Rectal smooth muscle tissue (tissue), 1 donor: Measurements from ENCODE around the gene TSN.
"Not testable (repeated sequence)": the region's sequence is repeated elsewhere in the genome, so short reads cannot be mapped to it uniquely, and the experiment has no call there.

Experiments
- H3K27ac ChIP-seq: one replicate; pipeline ENCODE4 v1.7.0; 2013; ENCODE audit warnings: low read depth, low read length, inconsistent platforms
- H3K27me3 ChIP-seq: one replicate; pipeline ENCODE4 v1.7.0; 2013; ENCODE audit warnings: low read length; ENCODE audit not compliant: control insufficient read depth, insufficient read depth
- H3K36me3 ChIP-seq: one replicate; pipeline ENCODE4 v1.7.0; 2013; ENCODE audit warnings: low read length; ENCODE audit not compliant: control insufficient read depth, insufficient read depth
- H3K4me1 ChIP-seq: one replicate; pipeline ENCODE4 v1.7.0; 2013; ENCODE audit warnings: low read length; ENCODE audit not compliant: control insufficient read depth, insufficient read depth
- H3K4me3 ChIP-seq: one replicate; pipeline ENCODE4 v1.7.0; 2013; ENCODE audit warnings: low read length
- H3K9ac ChIP-seq: one replicate; pipeline ENCODE4 v1.7.0; 2013; ENCODE audit warnings: low read length

TSN gene

GRCh38 chr2:121727332-121727731 is 28.1 kb upstream of the TSN start:
- H3K9ac ChIP-seq, result no peak overlapping the region
- no peak overlapping the region for H3K4me3 ChIP-seq
- H3K36me3 ChIP-seq, result peaks cover 11% of the 10 kb centered on the region
- H3K27me3 ChIP-seq, result no peaks in the 10 kb centered on the region
- H3K27ac ChIP-seq, result no peak overlapping the region
- H3K4me1 ChIP-seq, result no peaks in the 10 kb centered on the region

- H3K27me3 ChIP-seq, result no peaks in the 10 kb centered on the region
- H3K4me1 ChIP-seq, result no peaks in the 10 kb centered on the region
- peaks cover 13% of the 10 kb centered on the region for H3K36me3 ChIP-seq
- no peak overlapping the region for H3K4me3 ChIP-seq
- H3K9ac ChIP-seq, result no peak overlapping the region
- H3K27ac ChIP-seq, result no peak overlapping the region
Measured at GRCh38 chr2:121727950-121728349, 27.5 kb upstream of the TSN start.

DNA sequence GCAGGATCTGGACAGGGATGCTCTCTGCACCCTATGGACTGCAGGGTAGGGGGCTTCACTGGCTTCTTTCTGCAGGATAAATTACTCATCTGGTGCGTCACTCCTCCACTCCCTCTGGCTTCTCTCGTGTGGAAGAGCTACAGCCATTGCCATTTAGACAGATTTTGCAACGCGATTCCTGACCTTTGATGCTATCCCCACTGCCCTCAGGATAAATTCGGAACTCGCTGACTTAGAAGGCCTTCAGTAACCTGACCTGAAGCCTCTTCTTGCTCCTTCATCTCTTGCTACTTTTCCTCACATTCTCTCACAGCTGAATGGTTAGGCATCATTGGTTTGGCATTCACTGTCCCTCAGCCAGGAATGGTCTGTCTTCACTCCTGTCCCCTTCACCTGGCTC is 24.1 kb upstream of the TSN start:
- H3K4me3 ChIP-seq, result no peak overlapping the region
- H3K27ac ChIP-seq, result no peak overlapping the region
- H3K9ac ChIP-seq, result no peak overlapping the region
- H3K27me3 ChIP-seq, result no peaks in the 10 kb centered on the region
- peaks cover 15% of the 10 kb centered on the region for H3K36me3 ChIP-seq
- peaks cover 6% of the 10 kb centered on the region for H3K4me1 ChIP-seq

DNA sequence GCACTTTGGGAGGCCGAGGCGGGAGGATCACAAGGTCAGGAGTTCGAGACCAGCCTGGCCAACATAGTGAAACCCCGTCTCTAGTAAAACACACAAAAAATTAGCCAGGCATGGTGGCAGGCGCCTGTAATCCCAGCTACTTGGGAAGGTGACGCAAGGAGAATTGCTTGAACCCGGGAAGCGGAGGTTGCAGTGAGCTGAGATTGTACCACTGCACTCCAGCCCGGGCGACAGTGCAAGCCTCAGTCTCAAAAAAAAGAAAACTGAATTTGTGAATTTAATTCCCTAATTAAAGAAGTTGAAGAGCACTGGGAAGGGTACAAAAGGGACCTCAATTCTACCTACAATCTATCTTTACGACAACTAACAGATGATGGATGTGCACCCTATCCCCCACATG is 20.9 kb upstream of the TSN start:
- H3K4me1 ChIP-seq, H3K9ac ChIP-seq, H3K27ac ChIP-seq, H3K27me3 ChIP-seq, H3K4me3 ChIP-seq: not testable (repeated sequence)
- H3K36me3 ChIP-seq, result peaks cover 12% of the 10 kb centered on the region

- H3K9ac ChIP-seq, result no peak overlapping the region
- H3K36me3 ChIP-seq, result peaks cover 12% of the 10 kb centered on the region
- H3K27me3 ChIP-seq, result no peaks in the 10 kb centered on the region
- H3K4me3 ChIP-seq, result peak overlapping the region; percentile 80
- H3K4me1 ChIP-seq, result peaks cover 6% of the 10 kb centered on the region
- peak overlapping the region; percentile 49 for H3K27ac ChIP-seq
Measured at GRCh38 chr2:121735518-121736074, 19.9 kb upstream of the TSN start.

DNA sequence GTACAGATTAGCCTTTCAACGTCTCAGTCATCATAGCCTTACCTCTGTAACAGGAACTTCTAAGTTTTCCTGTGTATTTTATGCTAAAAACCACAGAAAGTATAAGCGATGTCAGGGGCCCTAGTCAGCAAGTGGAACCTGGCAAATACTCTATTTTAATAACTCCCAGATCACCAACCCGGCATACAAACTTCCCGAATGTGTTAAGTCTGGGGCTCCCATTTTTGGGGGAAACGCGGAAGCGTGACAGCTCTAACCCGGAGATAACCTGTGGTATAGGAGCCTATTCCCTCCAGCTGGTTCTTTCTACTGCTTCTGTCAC is 19.4 kb upstream of the TSN start:
- Histone ChIP-seq H3K4me1 (peaks cover 6% of the 10 kb centered on the region), H3K27ac (peak overlapping the region; percentile 49), H3K27me3 (no peaks in the 10 kb centered on the region), H3K36me3 (peaks cover 9% of the 10 kb centered on the region), H3K4me3 (peak overlapping the region; percentile 80), H3K9ac (peak overlapping the region; percentile 76)

GRCh38 chr2:121736462-121737336 is 18.8 kb upstream of the TSN start, which contains the start of gene NIFK:
Gene NIFK, minus strand, starts transcription at chr2:121736875. Its CDS starts 25 bp downstream, at chr2:121736850.
- Histone ChIP-seq H3K9ac (peak within 1 kb of the TSS; percentile 76), H3K4me3 (peak within 1 kb of the TSS; percentile 80), H3K4me1 (peaks cover 6% of the 10 kb centered on the region), H3K27me3 (no peaks in the 10 kb centered on the region), H3K36me3 (peaks cover 5% of the 10 kb centered on the region), H3K27ac (peak within 1 kb of the TSS; percentile 52)

DNA sequence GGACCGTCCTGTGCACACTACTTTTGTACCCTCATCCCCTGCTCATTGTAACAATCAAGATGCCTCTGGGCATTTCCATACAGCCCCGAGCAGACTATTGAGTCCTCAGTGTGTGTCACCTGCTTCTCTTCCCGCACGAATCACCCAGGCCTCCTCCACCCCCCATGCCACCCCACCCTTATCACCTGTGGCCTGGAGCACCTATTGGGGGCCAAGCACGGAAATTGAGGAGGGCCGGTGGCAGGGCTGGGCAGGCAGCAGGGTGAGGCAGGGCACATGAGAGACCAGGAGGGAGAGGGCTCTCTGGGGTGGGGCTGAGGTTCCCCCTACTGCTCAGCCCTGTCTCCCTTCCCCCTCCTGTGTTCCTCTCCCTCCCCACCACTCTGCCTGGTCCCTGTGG is 14.5 kb upstream of the TSN start:
- H3K4me1 ChIP-seq, result no peaks in the 10 kb centered on the region
- H3K36me3 ChIP-seq, result no peaks in the 10 kb centered on the region
- H3K27ac ChIP-seq, result no peak overlapping the region
- H3K9ac ChIP-seq, result no peak overlapping the region
- no peak overlapping the region for H3K4me3 ChIP-seq
- H3K27me3 ChIP-seq, result no peaks in the 10 kb centered on the region

- H3K27ac ChIP-seq, result no peak overlapping the region
- H3K27me3 ChIP-seq, result no peaks in the 10 kb centered on the region
- H3K4me1 ChIP-seq, result no peaks in the 10 kb centered on the region
- H3K36me3 ChIP-seq, result no peaks in the 10 kb centered on the region
- H3K4me3 ChIP-seq, result no peak overlapping the region
- no peak overlapping the region for H3K9ac ChIP-seq
Measured at GRCh38 chr2:121741450-121741849, 14.0 kb upstream of the TSN start.

GRCh38 chr2:121746071-121746578 is 9.3 kb upstream of the TSN start:
- no peak overlapping the region for H3K27ac ChIP-seq

DNA sequence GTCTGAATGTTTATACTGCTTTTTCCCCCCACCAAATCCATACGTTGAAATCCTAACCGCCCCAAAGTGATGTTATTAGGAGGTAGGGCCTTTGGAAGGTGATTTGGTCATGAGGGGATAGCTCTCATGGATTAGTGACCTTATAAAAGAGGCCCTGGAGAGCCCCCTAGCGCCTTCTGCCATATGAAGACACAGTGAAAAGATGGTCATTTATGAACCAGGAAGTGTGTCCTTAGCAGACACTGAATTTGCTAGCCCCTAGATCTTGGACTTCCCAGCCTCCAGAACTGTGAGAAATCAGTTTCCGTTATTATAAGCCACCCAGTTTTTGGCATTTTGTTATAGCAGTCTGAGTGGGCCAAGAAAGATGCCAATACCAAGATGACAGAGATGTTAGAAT is 7.2 kb upstream of the TSN start:
- Histone ChIP-seq H3K27me3 (no peaks in the 10 kb centered on the region), H3K27ac (no peak overlapping the region), H3K36me3 (no peaks in the 10 kb centered on the region)

More at GRCh38 chr2:121746071-121746578, 9.3 kb upstream of the TSN start:
- Histone ChIP-seq H3K36me3 (no peaks in the 10 kb centered on the region), H3K4me1 (no peaks in the 10 kb centered on the region), H3K4me3 (no peak overlapping the region), H3K27me3 (no peaks in the 10 kb centered on the region), H3K9ac (no peak overlapping the region)

DNA sequence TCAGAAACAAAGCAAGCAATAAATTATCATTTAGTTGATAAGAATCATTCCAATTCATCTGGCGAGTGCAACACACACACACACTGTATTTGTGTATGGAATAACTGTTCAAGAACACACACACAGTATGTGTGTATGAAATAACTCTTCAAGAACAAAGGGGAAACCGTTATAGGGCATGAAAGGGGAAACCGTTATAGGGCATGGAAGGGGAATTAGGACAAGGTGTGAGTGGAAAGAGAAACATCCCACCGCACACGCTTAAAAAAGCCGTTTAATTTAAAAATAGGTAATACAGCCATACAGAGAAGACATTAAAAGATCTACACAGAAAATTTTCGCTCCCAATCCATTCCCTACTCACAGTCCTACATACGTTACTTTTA is 607 bp upstream of the TSN start:
- Histone ChIP-seq H3K4me1 (peaks cover 9% of the 10 kb centered on the region), H3K4me3 (peak overlapping the region; percentile 70), H3K36me3 (no peaks in the 10 kb centered on the region), H3K9ac (peak overlapping the region; percentile 22), H3K27me3 (no peaks in the 10 kb centered on the region), H3K27ac (no peak overlapping the region)

More for the DNA sequence above, 7.2 kb upstream of the TSN start:
- Histone ChIP-seq H3K4me3 (no peak overlapping the region), H3K4me1 (no peaks in the 10 kb centered on the region), H3K9ac (no peak overlapping the region)
